K562 (cell line): ENCODE measurements around the gene PI4KA. TPM values are rescaled to one million over a fixed set of nuclear protein-coding genes. Genes with fewer than 3 reads are reported as not detected.

Source experiments
- ATAC-seq: fragments of 200-7000 bp; cut with Tn5 transposase; 3 replicates; pipeline ENCODE4 v1.9.1; 2020; ENCODE audit warnings: moderate library complexity
- BruUV-seq: library from RNA; stranded (reverse); fragments of 400-500 nt; replicated peaks from 2 replicates; lab custom pipeline; 2021; lab: Mats Ljungman, UMichigan
- CTCF ChIA-PET: fragments of 300-600 bp; formaldehyde crosslinking; extraction: SDS; loops from one replicate; lab custom pipeline; 2021; ENCODE audit warnings: low intra/inter-chr PET ratio; lab: Yijun Ruan, JAX
- POLR2A ChIA-PET: fragments of 300-600, 350-650 bp; sonication (Branson Sonifier 250); formaldehyde crosslinking; extraction: SDS; loops from one replicate; lab custom pipeline; 2021; ENCODE audit warnings: antibody characterized with exemption, inconsistent platforms; lab: Yijun Ruan, JAX
- DNase-seq, 4 experiments: peaks; one replicate each; pipeline versions ENCODE4 v3.0.0 to v3.0.0-alpha.2; 2011 to 2018; ENCODE audit warnings: low spot score in 3 of 4, mixed read lengths in 3 of 4; ENCODE audit errors: extremely low read depth in 1 of 4
- FAIRE-seq: peaks from 2 replicates; lab custom pipeline; 2011; peaks lifted over from hg19 to GRCh38; lab: Jason Lieb, UNC
- H2AFZ ChIP-seq: 2 replicates; pipeline ENCODE4 v1.6.0; 2011; ENCODE audit warnings: low read depth, low read length, control low read depth, inconsistent platforms
- H3K27ac ChIP-seq: fragments of 200-600 bp; 3 replicates; pipeline ENCODE4 v1.8.0; 2011; ENCODE audit warnings: low read depth, mild to moderate bottlenecking, control low read depth, inconsistent platforms, low read length, moderate library complexity, mixed read lengths; ENCODE audit errors: extremely low read depth
- H3K27me3 ChIP-seq, 2 experiments: fragments of 300-600 bp in 1 of 2; 2 replicates in 1 of 2; 3 replicates in 1 of 2; pipeline versions ENCODE4 v1.6.0 to v1.8.0; 2011; ENCODE audit warnings: inconsistent platforms in 2 of 2, low read length in 2 of 2, mild to moderate bottlenecking in 1 of 2, mixed read lengths in 1 of 2, moderate library complexity in 1 of 2; ENCODE audit not compliant: control insufficient read depth in 2 of 2, insufficient read depth in 2 of 2
- H3K36me3 ChIP-seq: fragments of 300-600 bp; 3 replicates; pipeline ENCODE4 v1.8.0; 2011; ENCODE audit warnings: mild to moderate bottlenecking, low read length, inconsistent platforms; ENCODE audit not compliant: control insufficient read depth, insufficient read depth
- H3K4me1 ChIP-seq, 2 experiments: fragments of 200-600 bp in 1 of 2; replicated peaks in 1 of 2; 2 replicates in 1 of 2; 3 replicates in 1 of 2; pipeline versions ENCODE4 v1.5.1 to v1.8.0; 2011; ENCODE audit warnings: inconsistent platforms in 2 of 2, low read length in 2 of 2, mild to moderate bottlenecking in 1 of 2, mixed read lengths in 1 of 2, moderate library complexity in 1 of 2; ENCODE audit not compliant: control insufficient read depth in 2 of 2, insufficient read depth in 2 of 2
- H3K4me2 ChIP-seq: 2 replicates; pipeline ENCODE4 v1.6.1; 2011; ENCODE audit warnings: low read length, control low read depth, inconsistent platforms, mixed read lengths; ENCODE audit not compliant: insufficient read depth
- H3K4me3 ChIP-seq: fragments of 200-600 bp; sonication (generic), shearing (Covaris generic); 2 replicates; pipeline ENCODE4 v1.5.1; 2016; ENCODE audit warnings: control low read depth, inconsistent platforms
- H3K79me2 ChIP-seq: fragments of 200-600 bp; 3 replicates; pipeline ENCODE4 v1.8.0; 2011; ENCODE audit warnings: low read length, inconsistent platforms; ENCODE audit not compliant: control insufficient read depth, insufficient read depth
- H3K9ac ChIP-seq, 2 experiments: 2 replicates each; pipeline versions ENCODE4 v1.6.0 to v1.6.1; 2011; ENCODE audit warnings: low read depth in 2 of 2, low read length in 2 of 2, control low read depth in 1 of 2, inconsistent platforms in 1 of 2, mild to moderate bottlenecking in 1 of 2, mixed read lengths in 1 of 2; ENCODE audit not compliant: insufficient read depth in 1 of 2
- H3K9me1 ChIP-seq: one replicate; pipeline ENCODE4 v1.6.0; 2011; ENCODE audit warnings: inconsistent platforms, mild to moderate bottlenecking, low read length, moderate library complexity; ENCODE audit not compliant: control insufficient read depth, insufficient read depth
- H3K9me3 ChIP-seq: replicated peaks from 2 replicates; pipeline ENCODE4 v1.5.1; 2011; ENCODE audit warnings: low read depth, low read length, inconsistent platforms; ENCODE audit not compliant: control insufficient read depth, insufficient read depth
- H4K20me1 ChIP-seq: replicated peaks from 2 replicates; pipeline ENCODE4 v1.6.1; 2011; ENCODE audit warnings: low read length, inconsistent platforms, mixed read lengths; ENCODE audit not compliant: control insufficient read depth, insufficient read depth
- BRD4 ChIP-seq: fragments of 200-600 bp; sonication (generic); IDR thresholded peaks from 2 replicates; pipeline ENCODE4 v1.6.1; 2017; ENCODE audit warnings: inconsistent platforms
- E2F1 ChIP-seq: sonication (generic); formaldehyde crosslinking; IDR thresholded peaks from 2 replicates; pipeline ENCODE4 v1.8.1; 2023; ENCODE audit warnings: mild to moderate bottlenecking, missing genetic modification reagents, moderate library complexity
- E2F5 ChIP-seq: sonication (generic); formaldehyde crosslinking; IDR thresholded peaks from 2 replicates; pipeline ENCODE4 v1.8.0; 2022; ENCODE audit warnings: mild to moderate bottlenecking, missing genetic modification reagents
- HNRNPLL ChIP-seq: fragments of 200-400 bp; formaldehyde crosslinking; IDR thresholded peaks from 2 replicates; pipeline ENCODE4 v1.6.1; 2017; ENCODE audit warnings: low read length, low read depth, mild to moderate bottlenecking; ENCODE audit not compliant: poor library complexity, severe bottlenecking
- IFI16 ChIP-seq: fragments of 250-450 bp; sonication (Bioruptor Pico); IDR thresholded peaks from 2 replicates; pipeline ENCODE4 v2.1.2; 2022; ENCODE audit warnings: mild to moderate bottlenecking, inconsistent platforms
- IRF9 ChIP-seq: fragments of 450-650 bp; IDR thresholded peaks from 2 replicates; pipeline ENCODE4 v1.6.1; 2016; ENCODE audit warnings: missing biosample characterization, missing genetic modification characterization
- MAZ ChIP-seq, 2 experiments: fragments of 450-650 bp in 1 of 2; sonication (generic) in 1 of 2; formaldehyde crosslinking; IDR thresholded peaks in 1 of 2; conservative IDR thresholded peaks in 1 of 2; 2 replicates each; pipeline versions ENCODE4 v1.4.0 to v1.5.0; 2020; ENCODE audit warnings: mild to moderate bottlenecking in 1 of 2, missing genetic modification reagents in 1 of 2
- NKRF ChIP-seq: fragments of 450-650 bp; IDR thresholded peaks from 2 replicates; pipeline ENCODE4 v1.6.1; 2016; ENCODE audit warnings: borderline replicate concordance
- NR2C1 ChIP-seq, 2 experiments: fragments of 450-650 bp; IDR thresholded peaks; 2 replicates each; pipeline ENCODE4 v1.6.1; 2017; ENCODE audit warnings: mild to moderate bottlenecking in 2 of 2, antibody characterized with exemption in 1 of 2, inconsistent platforms in 1 of 2, missing compliant biosample characterization in 1 of 2, missing genetic modification characterization in 1 of 2
- PTBP1 ChIP-seq: fragments of 200-400 bp; formaldehyde crosslinking; IDR thresholded peaks from 2 replicates; pipeline ENCODE4 v1.6.1; 2017; ENCODE audit warnings: low read depth, low read length
- SP2 ChIP-seq: IDR thresholded peaks from 2 replicates; pipeline ENCODE4 v1.6.1; 2011; ENCODE audit warnings: mild to moderate bottlenecking, low read depth, low read length, moderate library complexity; ENCODE audit not compliant: poor library complexity, severe bottlenecking; ENCODE audit errors: extremely low read depth
- TCF7L2 ChIP-seq: fragments of 150-350 bp; IDR thresholded peaks from 2 replicates; pipeline ENCODE4 v1.6.1; 2016; ENCODE audit warnings: low read depth, mild to moderate bottlenecking, low read length, moderate library complexity
- ZNF124 ChIP-seq: sonication (generic); formaldehyde crosslinking; IDR thresholded peaks from 2 replicates; pipeline ENCODE4 v1.8.1; 2022; ENCODE audit warnings: missing genetic modification reagents
- ZNF174 ChIP-seq: fragments of 250-450 bp; sonication (Bioruptor Pico); IDR thresholded peaks from 2 replicates; pipeline ENCODE4 v1.4.0; 2020; ENCODE audit warnings: mild to moderate bottlenecking
- WGBS: fragments of 100-300 bp; shearing (Covaris generic); methylation state at CpG from one replicate; pipeline ENCODE4 v1.1.6; 2016; ENCODE audit warnings: low coverage, mixed read lengths; ENCODE audit not compliant: insufficient coverage; ENCODE audit errors: missing lambda C conversion rate; 5-methylcytosine and 5-hydroxymethylcytosine counted together
- in situ Hi-C: fragments of 300-500 bp; cut with MboI; formaldehyde crosslinking; loops from 4 replicates; pipeline ENCODE4 v1.15.0; 2018; ENCODE audit warnings: inconsistent platforms, mixed read lengths
- intact Hi-C: fragments of 100-400 bp; cut with micrococcal nuclease; formaldehyde crosslinking; loops from 2 replicates; pipeline ENCODE4 v1.14.2; 2022
- polyA plus RNA-seq, 8 experiments: library from polyadenylated mRNA; depleted of rRNA in 4 of 8; stranded (reverse) in 5 of 8; unstranded in 3 of 8; fragments of >200 nt; fragmentation: Nextera tagmentation in 2 of 8; fragmentation: Illumina TruSeq in 1 of 8; extraction: Ambion mirVana in 2 of 8; extraction: Trizol in 1 of 8; gene quantifications; 2 replicates each; pipeline versions ENCODE4 v1.2.1 to v1.2.3, GENCODE V29; 2011 to 2014; ENCODE audit warnings: inconsistent platforms in 1 of 8, missing spikeins in 1 of 8
- total RNA-seq, 7 experiments: library from RNA; depleted of rRNA in 6 of 7; stranded (reverse); fragments of >200 nt in 6 of 7; fragmentation: Illumina TruSeq in 2 of 7; extraction: Trizol in 2 of 7; gene quantifications; 2 replicates each; pipeline versions ENCODE4 v1.2.1 to v1.2.3, GENCODE V29; 2011 to 2021; ENCODE audit warnings: low replicate concordance in 1 of 7

Gene PI4KA
- total and polyA plus RNA-seq, 9 of the 15 experiments (the other 6 are each of a cell fraction or from before 2014, with no cell fraction given): 7.3 to 187 (median 84.7) TPM

- 0 out of 2 replicates have a peak, but pooled peaks have one; percentile 8 for TF ChIP-seq E2F1
These were observed 44.3 kb downstream of the PI4KA start (continued) for GRCh38 chr22:20814221-20814808.

GRCh38 chr22:20813056-20813455 lies 45.6 kb downstream of the PI4KA start:
- ChIA-PET CTCF (no interaction called here), POLR2A (interaction anchor here (0.6 to 15.3 kb wide), 11 partner anchors 9 to 484 kb away, joined by 3 to 172 read pairs (median 3); no protein-coding TSS in a partner anchor)
- H3K27me3 ChIP-seq: no peaks in the 10 kb centered on the region
- BruUV-seq: no TSS peak
- H3K9me1 ChIP-seq: no peaks in the 10 kb centered on the region
- ATAC-seq (no peak), FAIRE-seq (no peak), DNase-seq (no peak)
- no peak overlapping the region for H3K4me2 ChIP-seq
- no peak overlapping the region for H2AFZ ChIP-seq
- H3K36me3 ChIP-seq: peaks cover 73% of the 10 kb centered on the region
- 82% methylated on average over 4 of the region's 4 CpGs for WGBS
- H3K9me3 ChIP-seq: no peaks in the 10 kb centered on the region
- no peaks in the 10 kb centered on the region for H3K79me2 ChIP-seq
- no peak overlapping the region for H3K9ac ChIP-seq
- H3K4me3 ChIP-seq: no peak overlapping the region
- no peaks in the 10 kb centered on the region for H4K20me1 ChIP-seq
- H3K4me1 ChIP-seq: no peaks in the 10 kb centered on the region
- in situ Hi-C loops (no loop called here), intact Hi-C loops (no loop called here)
- no peak overlapping the region for H3K27ac ChIP-seq
- TF ChIP-seq NKRF (no peak), IFI16 (CRISPR knock-in tag) (no peak), IRF9 (tag) (no peak), HNRNPLL (no peak), TCF7L2 (no peak), PTBP1 (no peak), ZNF174 (CRISPR knock-in tag) (0 out of 2 replicates have a peak, but pooled peaks have one; percentile 50), MAZ (CRISPR knock-in tag; conservative IDR thresholded peaks at IDR 0.05 in 1 of 2, IDR thresholded peaks at IDR 0.05 in 1 of 2) (0 out of 4 replicates have a peak, but pooled peaks of 1 of the 2 experiments have one; percentile 29), NR2C1 (IDR thresholded peaks at IDR 0.05) (no peak), NR2C1 (tag; IDR thresholded peaks at IDR 0.05) (no peak), BRD4 (no peak), ZNF124 (CRISPR knock-in tag) (no peak), E2F5 (CRISPR knock-in tag) (no peak), SP2 (no peak)
